Measurements from ENCODE around the gene NPW.

Gene NPW

DNA sequence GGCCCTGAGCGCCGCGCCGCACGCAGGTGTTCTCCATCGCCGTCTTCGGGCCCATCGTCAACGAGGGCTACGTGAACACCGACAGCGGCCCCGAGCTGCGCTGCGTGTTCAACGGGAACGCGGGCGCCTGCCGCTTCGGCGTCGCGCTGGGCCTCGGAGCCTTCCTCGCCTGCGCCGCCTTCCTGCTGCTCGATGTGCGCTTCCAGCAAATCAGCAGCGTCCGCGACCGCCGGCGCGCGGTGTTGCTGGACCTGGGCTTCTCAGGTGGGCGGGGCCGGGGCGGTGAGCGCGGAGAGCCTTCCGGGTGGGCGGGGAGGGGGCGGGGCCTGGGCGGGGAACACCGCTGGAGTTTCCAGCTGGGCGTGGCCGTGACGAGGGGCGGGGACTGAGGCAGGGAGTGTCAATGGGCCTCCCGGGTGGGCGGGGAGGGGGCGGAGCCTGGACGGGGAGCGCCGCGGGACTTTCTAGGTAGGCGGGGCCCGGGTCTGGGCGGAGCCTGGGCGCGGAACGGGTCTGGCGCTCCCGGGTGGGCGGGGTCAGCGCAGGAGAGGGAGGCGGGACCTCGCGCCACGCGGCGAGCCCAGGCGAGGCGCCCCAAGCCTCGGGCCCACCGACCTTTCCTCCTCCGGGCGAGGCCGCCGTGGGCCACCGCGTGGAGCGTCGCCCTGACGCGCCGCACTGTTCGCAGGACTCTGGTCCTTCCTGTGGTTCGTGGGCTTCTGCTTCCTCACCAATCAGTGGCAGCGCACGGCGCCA, 27.5 kb upstream of the NPW start:
- no peak overlapping the region for H2AFZ ChIP-seq (ENCODE audit: low read depth, low read length)
- H3K27me3 ChIP-seq (ENCODE audit: low read depth, low read length) = no peaks in the 10 kb centered on the region
- no peak overlapping the region for H3K4me2 ChIP-seq (ENCODE audit: low read length)

DNA sequence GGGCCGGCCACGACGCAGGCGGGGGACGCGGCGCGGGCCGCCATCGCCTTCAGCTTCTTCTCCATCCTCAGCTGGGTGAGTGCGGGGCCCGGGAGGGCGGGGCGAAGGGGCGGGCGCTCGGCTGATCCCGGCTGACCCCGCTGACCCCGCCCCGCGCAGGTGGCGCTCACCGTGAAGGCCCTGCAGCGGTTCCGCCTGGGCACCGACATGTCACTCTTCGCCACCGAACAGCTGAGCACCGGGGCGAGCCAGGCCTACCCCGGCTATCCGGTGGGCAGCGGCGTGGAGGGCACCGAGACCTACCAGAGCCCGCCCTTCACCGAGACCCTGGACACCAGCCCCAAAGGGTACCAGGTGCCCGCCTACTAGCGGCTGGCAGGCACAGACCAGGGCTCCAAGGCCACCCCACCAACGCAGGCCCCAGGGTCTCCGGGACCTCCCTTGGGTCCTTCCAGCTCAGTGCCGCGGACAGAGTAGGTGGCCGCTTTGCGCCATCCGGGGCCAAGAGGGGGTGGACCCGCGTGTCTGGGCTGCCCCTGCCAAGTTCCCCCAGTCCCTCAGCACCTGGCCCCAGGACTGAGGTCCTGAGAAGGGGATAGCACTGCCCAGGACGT, 26.8 kb upstream of the NPW start:
- H3K4me3 ChIP-seq (ENCODE audit: low read length) = no peak overlapping the region
- H4K20me1 ChIP-seq (ENCODE audit: insufficient read depth, low read length) = no peaks in the 10 kb centered on the region
- H3K79me2 ChIP-seq (ENCODE audit: low read length) = no peaks in the 10 kb centered on the region
- no peak overlapping the region for H3K9ac ChIP-seq (ENCODE audit: low read length)
- no peaks in the 10 kb centered on the region for H3K9me3 ChIP-seq (ENCODE audit: insufficient read depth, low read length)
- TF ChIP-seq EZH2phosphoT487 (IDR thresholded peaks at IDR 0.05; ENCODE audit: low read depth) = no peak
- TF ChIP-seq, protein P1, sequence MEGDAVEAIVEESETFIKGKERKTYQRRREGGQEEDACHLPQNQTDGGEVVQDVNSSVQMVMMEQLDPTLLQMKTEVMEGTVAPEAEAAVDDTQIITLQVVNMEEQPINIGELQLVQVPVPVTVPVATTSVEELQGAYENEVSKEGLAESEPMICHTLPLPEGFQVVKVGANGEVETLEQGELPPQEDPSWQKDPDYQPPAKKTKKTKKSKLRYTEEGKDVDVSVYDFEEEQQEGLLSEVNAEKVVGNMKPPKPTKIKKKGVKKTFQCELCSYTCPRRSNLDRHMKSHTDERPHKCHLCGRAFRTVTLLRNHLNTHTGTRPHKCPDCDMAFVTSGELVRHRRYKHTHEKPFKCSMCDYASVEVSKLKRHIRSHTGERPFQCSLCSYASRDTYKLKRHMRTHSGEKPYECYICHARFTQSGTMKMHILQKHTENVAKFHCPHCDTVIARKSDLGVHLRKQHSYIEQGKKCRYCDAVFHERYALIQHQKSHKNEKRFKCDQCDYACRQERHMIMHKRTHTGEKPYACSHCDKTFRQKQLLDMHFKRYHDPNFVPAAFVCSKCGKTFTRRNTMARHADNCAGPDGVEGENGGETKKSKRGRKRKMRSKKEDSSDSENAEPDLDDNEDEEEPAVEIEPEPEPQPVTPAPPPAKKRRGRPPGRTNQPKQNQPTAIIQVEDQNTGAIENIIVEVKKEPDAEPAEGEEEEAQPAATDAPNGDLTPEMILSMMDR (IDR thresholded peaks at IDR 0.05; ENCODE audit: low read depth, low read length) = no peak
- no peak overlapping the region for H3K27ac ChIP-seq (ENCODE audit: low read length)
- peaks cover 7% of the 10 kb centered on the region for H3K36me3 ChIP-seq (replicated peaks; ENCODE audit: low read depth, low read length)
- H3K4me1 ChIP-seq (ENCODE audit: low read length) = 0 out of 2 replicates have a peak, but pooled peaks cover 4% of the 10 kb centered on the region
- H3K4me2 ChIP-seq (ENCODE audit: low read length) = no peak overlapping the region
- no peak overlapping the region for H2AFZ ChIP-seq (ENCODE audit: low read depth, low read length)
- no peaks in the 10 kb centered on the region for H3K27me3 ChIP-seq (ENCODE audit: low read depth, low read length)

More for the DNA sequence above, 27.5 kb upstream of the NPW start:
- Histone ChIP-seq H4K20me1 (ENCODE audit: insufficient read depth, low read length) (no peaks in the 10 kb centered on the region), H3K27ac (ENCODE audit: low read length) (no peak overlapping the region), H3K9me3 (ENCODE audit: insufficient read depth, low read length) (no peaks in the 10 kb centered on the region), H3K9ac (ENCODE audit: low read length) (no peak overlapping the region), H3K4me3 (ENCODE audit: low read length) (no peak overlapping the region), H3K36me3 (replicated peaks; ENCODE audit: low read depth, low read length) (peaks cover 7% of the 10 kb centered on the region), H3K4me1 (ENCODE audit: low read length) (0 out of 2 replicates have a peak, but pooled peaks cover 4% of the 10 kb centered on the region), H3K79me2 (ENCODE audit: low read length) (no peaks in the 10 kb centered on the region)
- TF ChIP-seq, protein P1 (IDR thresholded peaks at IDR 0.05; ENCODE audit: low read depth, low read length) = no peak
- TF ChIP-seq EZH2phosphoT487 (IDR thresholded peaks at IDR 0.05; ENCODE audit: low read depth) = no peak

DNA sequence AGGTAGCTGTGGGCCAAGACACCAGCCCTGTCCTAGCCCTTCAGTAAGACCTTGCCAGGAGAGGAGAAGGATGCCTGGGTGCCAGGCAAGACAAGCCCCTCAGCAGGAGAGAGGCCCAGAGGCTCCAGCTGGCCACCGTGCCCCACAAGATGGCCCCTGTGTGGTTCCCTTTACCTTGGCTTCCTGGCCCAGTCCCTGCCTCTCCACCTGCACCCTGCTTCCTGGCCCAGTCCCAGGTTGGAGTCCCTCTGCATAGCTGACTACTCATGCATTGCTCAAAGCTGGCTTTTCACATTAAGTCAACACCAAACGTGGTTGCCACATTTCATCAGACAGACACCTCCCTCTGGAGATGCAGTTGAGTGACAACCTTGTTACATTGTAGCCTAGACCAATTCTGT, 25.9 kb upstream of the NPW start:
- H3K4me1 ChIP-seq (ENCODE audit: low read length) = 0 out of 2 replicates have a peak, but pooled peaks cover 4% of the 10 kb centered on the region
- peaks cover 7% of the 10 kb centered on the region for H3K36me3 ChIP-seq (replicated peaks; ENCODE audit: low read depth, low read length)
- H4K20me1 ChIP-seq (ENCODE audit: insufficient read depth, low read length) = no peaks in the 10 kb centered on the region
- H3K9me3 ChIP-seq (ENCODE audit: insufficient read depth, low read length) = no peaks in the 10 kb centered on the region
- no peak overlapping the region for H3K4me3 ChIP-seq (ENCODE audit: low read length)
- H3K9ac ChIP-seq (ENCODE audit: low read length) = no peak overlapping the region
- no peaks in the 10 kb centered on the region for H3K27me3 ChIP-seq (ENCODE audit: low read depth, low read length)
- H3K79me2 ChIP-seq (ENCODE audit: low read length) = no peaks in the 10 kb centered on the region
- no peak overlapping the region for H2AFZ ChIP-seq (ENCODE audit: low read depth, low read length)
- no peak overlapping the region for H3K4me2 ChIP-seq (ENCODE audit: low read length)
- H3K27ac ChIP-seq (ENCODE audit: low read length) = no peak overlapping the region
- TF ChIP-seq EZH2phosphoT487 (IDR thresholded peaks at IDR 0.05; ENCODE audit: low read depth) = no peak
- TF ChIP-seq, protein P1 (IDR thresholded peaks at IDR 0.05; ENCODE audit: low read depth, low read length) = no peak
